Fibroblast of gingiva (primary cell): ENCODE results near the gene NAV2.

Experiments
- DNase-seq: peaks from one replicate; pipeline ENCODE4 v3.0.0-alpha.2; 2011; ENCODE audit warnings: low read depth

The NAV2 gene

GRCh38 chr11:20084921-20085814 is 372.5 kb downstream of the NAV2 start:
- DNase-seq, result no peak

GRCh38 chr11:20085918-20086317 is 373.3 kb downstream of the NAV2 start:
- no peak for DNase-seq

- DNase-seq, result peak; percentile 41
Observed at GRCh38 chr11:20087118-20087521, 374.5 kb downstream of the NAV2 start.

GRCh38 chr11:20088397-20089225 is 376.0 kb downstream of the NAV2 start:
- DNase-seq, result no peak

GRCh38 chr11:20089367-20089766 is 376.7 kb downstream of the NAV2 start:
- DNase-seq, result no peak

GRCh38 chr11:20089796-20090653 is 377.4 kb downstream of the NAV2 start:
- no peak for DNase-seq

- DNase-seq, result no peak
Observed at GRCh38 chr11:20090654-20091374, 378.2 kb downstream of the NAV2 start.

GRCh38 chr11:20093775-20094174 is 381.1 kb downstream of the NAV2 start:
- DNase-seq, result no peak

GRCh38 chr11:20095189-20095588 is 382.6 kb downstream of the NAV2 start:
- no peak for DNase-seq

- peak; percentile 91 for DNase-seq
Observed at GRCh38 chr11:20097319-20098221, 384.9 kb downstream of the NAV2 start.

GRCh38 chr11:20099527-20099926 is 386.9 kb downstream of the NAV2 start:
- DNase-seq, result no peak

GRCh38 chr11:20102397-20102796 is 389.8 kb downstream of the NAV2 start:
- no peak for DNase-seq

GRCh38 chr11:20103281-20103680 is 390.6 kb downstream of the NAV2 start:
- no peak for DNase-seq

GRCh38 chr11:20105427-20105826 is 392.8 kb downstream of the NAV2 start:
- DNase-seq, result no peak

- no peak for DNase-seq
Observed at GRCh38 chr11:20109731-20110445, 397.3 kb downstream of the NAV2 start.

- peak; percentile 19 for DNase-seq
Observed at GRCh38 chr11:20110908-20111669, 398.5 kb downstream of the NAV2 start.

GRCh38 chr11:20111871-20112270 is 399.2 kb downstream of the NAV2 start:
- peak; percentile 36 for DNase-seq

GRCh38 chr11:20112291-20113148 is 399.9 kb downstream of the NAV2 start:
- DNase-seq, result peak; percentile 78
